C4-2B (cell line): ENCODE measurements around the gene P2RX7.
"Not testable (repeated sequence)": the region's sequence is repeated elsewhere in the genome, so short reads cannot be mapped to it uniquely, and the experiment has no call there.

ENCODE experiments used
- CTCF ChIP-seq: fragments of 450-650 bp; conservative IDR thresholded peaks from 2 replicates; pipeline ENCODE4 v1.5.1; 2017; ENCODE audit warnings: mild to moderate bottlenecking
- ZFX ChIP-seq: fragments of 450-650 bp; IDR thresholded peaks from 2 replicates; pipeline ENCODE4 v1.6.1; 2017

GRCh38 chr12:121208571-121208970 is 75.9 kb downstream of the P2RX7 start:
- not testable (repeated sequence) for TF ChIP-seq CTCF, ZFX
